ENCODE data around the gene BCL2L2. TPM values are rescaled to one million over a fixed set of nuclear protein-coding genes. Genes with fewer than 3 reads are reported as not detected.

Gene BCL2L2
- total and polyA plus RNA-seq, 9 of the 15 experiments (the other 6 are each of a cell fraction or from before 2014, with no cell fraction given), result 2.6 to 32.5 (median 14.7) TPM

DNA sequence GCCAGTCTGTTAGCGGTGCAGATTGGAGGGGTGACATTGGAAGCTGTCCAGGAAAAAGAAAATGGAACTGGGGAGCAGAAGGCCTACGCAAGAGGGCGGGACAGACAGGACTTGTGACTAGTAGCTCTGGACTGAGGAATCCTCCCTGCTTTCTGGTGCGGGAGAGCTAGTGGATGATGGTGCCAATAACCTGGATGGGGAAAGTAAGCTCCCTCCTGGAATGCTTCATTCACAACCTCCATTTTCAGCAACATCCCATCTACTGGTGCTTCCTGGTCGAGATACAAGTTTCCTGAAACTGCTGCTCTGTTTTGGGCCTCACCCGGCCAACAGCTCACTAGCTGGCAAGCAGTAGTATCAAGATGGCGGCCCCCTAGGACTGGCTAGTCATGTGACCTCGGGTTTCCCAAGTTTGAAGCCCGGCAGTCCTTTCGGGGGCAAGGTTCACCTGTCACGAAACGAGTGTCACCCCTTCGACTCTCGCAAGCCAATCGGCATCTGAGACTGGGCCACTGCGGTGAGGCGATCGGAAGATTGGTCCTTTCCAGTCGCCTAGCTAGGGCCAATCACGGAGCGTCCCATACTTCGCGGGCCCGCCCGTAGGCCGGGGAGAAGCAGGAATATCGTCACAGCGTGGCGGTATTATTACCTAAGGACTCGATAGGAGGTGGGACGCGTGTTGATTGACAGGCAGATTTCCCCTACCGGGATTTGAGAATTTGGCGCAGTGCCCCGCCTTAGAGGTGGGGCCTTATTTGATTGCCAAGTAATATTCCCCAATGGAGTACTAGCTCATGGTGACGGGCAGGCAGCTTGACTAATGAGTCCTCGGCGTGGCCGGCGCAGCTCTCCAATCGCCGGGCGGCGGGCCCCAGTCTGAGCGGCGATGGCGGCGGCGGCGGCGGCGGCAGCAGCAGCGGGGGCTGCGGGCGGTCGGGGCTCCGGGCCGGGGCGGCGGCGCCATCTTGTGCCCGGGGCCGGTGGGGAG is 14.2 kb downstream of the BCL2L2 start, which contains the start of gene PABPN1 (continued):
- TF ChIP-seq YY1 (IDR thresholded peaks at IDR 0.05; ENCODE audit: borderline replicate concordance in 1 of 3, control insufficient read depth in 1 of 3, extremely low read depth in 1 of 3, insufficient read depth in 3 of 3, insufficient read length in 1 of 3, insufficient replicate concordance in 2 of 3, low read depth in 1 of 3, low read length in 2 of 3) (peak; percentile 88 to 98 (median 97)), ARID2 (IDR thresholded peaks at IDR 0.05) (no peak), ZBTB8A (IDR thresholded peaks at IDR 0.05; ENCODE audit: partially characterized antibody) (no peak), CHD2 (IDR thresholded peaks at IDR 0.05; ENCODE audit: low read depth, low read length) (peak; percentile 90), ZNF445 (CRISPR knock-in tag; IDR thresholded peaks at IDR 0.05; ENCODE audit: low read depth) (no peak), GATA2 (CRISPR knock-in tag; IDR thresholded peaks at IDR 0.05) (no peak), SAFB2 (IDR thresholded peaks at IDR 0.05; ENCODE audit: borderline replicate concordance, low read depth, low read length, severe bottlenecking) (no peak), GABPB1 (CRISPR knock-in tag; IDR thresholded peaks at IDR 0.05) (peak; percentile 89), XRCC3 (IDR thresholded peaks at IDR 0.05) (no peak), MTA2 (IDR thresholded peaks at IDR 0.05; ENCODE audit: low read depth) (peak; percentile 7; the same call in 1 of the 2 replicates), PHTF2 (CRISPR knock-in tag; IDR thresholded peaks at IDR 0.05) (no peak), ELF1 (tag; IDR thresholded peaks at IDR 0.05) (peak; percentile 61; the same call in 1 of the 2 replicates), PRMT5 (CRISPR knock-in tag; IDR thresholded peaks at IDR 0.05) (no peak), SREBF2 (CRISPR knock-in tag; IDR thresholded peaks at IDR 0.05) (no peak), ZKSCAN1 (IDR thresholded peaks at IDR 0.05; ENCODE audit: low read depth, low read length) (no peak), ZNF561 (CRISPR knock-in tag; conservative IDR thresholded peaks at IDR 0.05) (no peak), PATZ1 (CRISPR knock-in tag; IDR thresholded peaks at IDR 0.05; ENCODE audit: borderline replicate concordance) (0 out of 2 replicates have a peak, but pooled peaks have one; percentile 17), ILF3 (IDR thresholded peaks at IDR 0.05; ENCODE audit: borderline replicate concordance) (no peak), ZC3H11A (IDR thresholded peaks at IDR 0.05; ENCODE audit: low read depth, low read length) (peak; percentile 10; the same call in 1 of the 2 replicates), CEBPG (CRISPR knock-in tag; IDR thresholded peaks at IDR 0.05) (peak; percentile 9; the same call in 1 of the 2 replicates), CEBPG (tag; conservative IDR thresholded peaks at IDR 0.05 in 1 of 2, IDR thresholded peaks at IDR 0.05 in 1 of 2) (peak in 1 of 2 experiments; percentile 49; a peak in 2 of 4 replicates), MAFG (tag; conservative IDR thresholded peaks at IDR 0.05) (no peak), ZNF644 (tag; IDR thresholded peaks at IDR 0.05; ENCODE audit: low read depth) (no peak), NFE2L1 (tag; IDR thresholded peaks at IDR 0.05; ENCODE audit: borderline replicate concordance, low read depth) (no peak), CREB3L1 (IDR thresholded peaks at IDR 0.05; ENCODE audit: borderline replicate concordance, low read depth) (peak; percentile 71; the same call in 1 of the 2 replicates)

All from K562 (cell line).